HCT116 (cell line): ENCODE measurements around the gene BCO2. TPM values are rescaled to one million over a fixed set of nuclear protein-coding genes. Genes with fewer than 3 reads are reported as not detected.

ENCODE experiments used
- ATAC-seq: fragments of 200-7000 bp; cut with Tn5 transposase; 2 replicates; pipeline ENCODE4 v1.9.1; 2020; ENCODE audit warnings: mild to moderate bottlenecking, moderate library complexity
- BruUV-seq: library from RNA; stranded (reverse); fragments of 400-500 nt; replicated peaks from 2 replicates; lab custom pipeline; 2021; lab: Mats Ljungman, UMichigan
- CTCF ChIA-PET: fragments of 300-600 bp; sonication (Branson Sonifier 250); formaldehyde crosslinking; loops from one replicate; lab custom pipeline; 2021; ENCODE audit warnings: antibody characterized with exemption; lab: Charles Lee
- POLR2A ChIA-PET: fragments of 300-600, 350-600 bp; sonication (Branson Sonifier 250); formaldehyde crosslinking; loops from one replicate; lab custom pipeline; 2021; ENCODE audit warnings: antibody characterized with exemption; lab: Charles Lee
- RAD21 ChIA-PET, 2 experiments: fragments of 300-600 bp; sonication (Branson Sonifier 250); formaldehyde crosslinking; loops; one replicate each; lab custom pipeline; 2023; ENCODE audit warnings: low total read pairs in 2 of 2; ENCODE audit not compliant: uncharacterized antibody in 2 of 2, unreplicated experiment in 2 of 2, low non-redundant PET in 1 of 2; lab: Charles Lee
- DNase-seq: peaks from one replicate; pipeline ENCODE4 v3.0.0-alpha.2; 2010; ENCODE audit warnings: low read depth, low spot score
- H2AFZ ChIP-seq: fragments of 200-600 bp; shearing (Covaris generic), sonication (generic); 2 replicates; pipeline ENCODE4 v1.6.1; 2017; ENCODE audit warnings: low read depth, mixed run types, mixed read lengths, antibody characterized with exemption, low read length; ENCODE audit not compliant: poor library complexity, severe bottlenecking
- H3K27ac ChIP-seq: 2 replicates; pipeline ENCODE4 v1.5.1; 2012; ENCODE audit warnings: low read depth, low read length
- H3K27me3 ChIP-seq: fragments of 200-600 bp; sonication (generic); 2 replicates; pipeline ENCODE4 v1.6.1; 2016; ENCODE audit warnings: mixed run types, low read length, mixed read lengths; ENCODE audit not compliant: insufficient read depth
- H3K36me3 ChIP-seq, 2 experiments: fragments of 200-500 bp in 1 of 2; fragments of 200-600 bp in 1 of 2; sonication (Bioruptor generic) in 1 of 2; sonication (generic) in 1 of 2; 2 replicates each; pipeline versions ENCODE4 v1.5.1 to v1.6.1; 2014 to 2016; ENCODE audit warnings: low read length in 2 of 2, inconsistent platforms in 1 of 2, mixed read lengths in 1 of 2, mixed run types in 1 of 2; ENCODE audit not compliant: insufficient read depth in 2 of 2, control insufficient read depth in 1 of 2
- H3K4me1 ChIP-seq, 2 experiments: fragments of 200-600 bp in 1 of 2; sonication (generic) in 1 of 2; 2 replicates each; pipeline versions ENCODE4 v1.5.1 to v1.6.1; 2012 to 2017; ENCODE audit warnings: low read length in 2 of 2, inconsistent platforms in 1 of 2, mild to moderate bottlenecking in 1 of 2, mixed read lengths in 1 of 2, mixed run types in 1 of 2, moderate library complexity in 1 of 2; ENCODE audit not compliant: insufficient read depth in 2 of 2, control insufficient read depth in 1 of 2
- H3K4me2 ChIP-seq: fragments of 200-600 bp; sonication (generic); 2 replicates; pipeline ENCODE4 v1.6.1; 2017; ENCODE audit warnings: mixed run types, low read length, mixed read lengths
- H3K4me3 ChIP-seq, 2 experiments: fragments of 200-600 bp in 1 of 2; sonication (generic) in 1 of 2; replicated peaks in 1 of 2; 2 replicates each; pipeline ENCODE4 v1.5.1; 2011 to 2016; ENCODE audit warnings: low read length in 2 of 2, control low read depth in 1 of 2, low read depth in 1 of 2, mild to moderate bottlenecking in 1 of 2, mixed read lengths in 1 of 2, mixed run types in 1 of 2
- H3K79me2 ChIP-seq: fragments of 200-600 bp; sonication (generic); 2 replicates; pipeline ENCODE4 v1.6.1; 2017; ENCODE audit warnings: mild to moderate bottlenecking, mixed run types, low read length, moderate library complexity, mixed read lengths; ENCODE audit not compliant: insufficient read depth
- H3K9ac ChIP-seq: fragments of 200-600 bp; sonication (generic); 2 replicates; pipeline ENCODE4 v1.6.1; 2016; ENCODE audit warnings: low read length, mixed read lengths
- H3K9me2 ChIP-seq: fragments of 200-600 bp; sonication (generic), shearing (Covaris generic); 2 replicates; pipeline ENCODE4 v1.6.1; 2017; ENCODE audit warnings: mixed run types, mild to moderate bottlenecking, moderate library complexity; ENCODE audit not compliant: insufficient read depth
- H3K9me3 ChIP-seq, 2 experiments: fragments of 200-500 bp in 1 of 2; fragments of 200-600 bp in 1 of 2; sonication (Bioruptor generic) in 1 of 2; sonication (generic) in 1 of 2; 2 replicates each; pipeline ENCODE4 v1.6.1; 2014 to 2017; ENCODE audit warnings: low read length in 2 of 2, mixed read lengths in 2 of 2, inconsistent platforms in 1 of 2, low read depth in 1 of 2, mild to moderate bottlenecking in 1 of 2, mixed run types in 1 of 2, moderate library complexity in 1 of 2; ENCODE audit not compliant: control insufficient read depth in 1 of 2, insufficient read depth in 1 of 2
- H4K20me1 ChIP-seq: fragments of 200-600 bp; sonication (generic), shearing (Covaris generic); 2 replicates; pipeline ENCODE4 v1.6.1; 2017; ENCODE audit warnings: mixed run types, mild to moderate bottlenecking, moderate library complexity; ENCODE audit not compliant: insufficient read depth
- ATF3 ChIP-seq: IDR thresholded peaks from 2 replicates; pipeline ENCODE4 v1.6.1; 2012
- CBX3 ChIP-seq: IDR thresholded peaks from 2 replicates; pipeline ENCODE4 v1.6.1; 2012; ENCODE audit warnings: low read depth
- CEBPB ChIP-seq: IDR thresholded peaks from 2 replicates; pipeline ENCODE4 v1.6.1; 2012; ENCODE audit warnings: low read depth
- CTCF ChIP-seq, 3 experiments: fragments of 200-600 bp in 1 of 3; sonication (generic) in 1 of 3; IDR thresholded peaks in 2 of 3; conservative IDR thresholded peaks in 1 of 3; 2 replicates each; pipeline ENCODE4 v1.5.1; 2012 to 2017; ENCODE audit warnings: low read depth in 2 of 3, low read length in 2 of 3, antibody characterized with exemption in 1 of 3, borderline replicate concordance in 1 of 3, control low read depth in 1 of 3, mild to moderate bottlenecking in 1 of 3, mixed read lengths in 1 of 3, mixed run types in 1 of 3, moderate library complexity in 1 of 3; ENCODE audit not compliant: insufficient read depth in 1 of 3
- ELF1 ChIP-seq: IDR thresholded peaks from 2 replicates; pipeline ENCODE4 v1.6.1; 2012; ENCODE audit warnings: low read depth, borderline replicate concordance
- EZH2phosphoT487 ChIP-seq: fragments of 200-600 bp; IDR thresholded peaks from 2 replicates; pipeline ENCODE4 v1.6.1; 2018; ENCODE audit warnings: antibody characterized with exemption, borderline replicate concordance
- FOSL1 ChIP-seq: IDR thresholded peaks from 2 replicates; pipeline ENCODE4 v1.6.1; 2012; ENCODE audit warnings: low read depth
- RAD21 ChIP-seq: IDR thresholded peaks from 2 replicates; pipeline ENCODE4 v1.6.1; 2012; ENCODE audit warnings: low read depth, mild to moderate bottlenecking
- SP1 ChIP-seq: IDR thresholded peaks from 2 replicates; pipeline ENCODE4 v1.6.1; 2012; ENCODE audit warnings: low read depth
- TCF7L2 ChIP-seq: IDR thresholded peaks from 2 replicates; pipeline ENCODE4 v1.7.0; 2011; ENCODE audit warnings: borderline replicate concordance, inconsistent platforms; ENCODE audit not compliant: insufficient read depth, insufficient read length; ENCODE audit errors: extremely low read depth
- YY1 ChIP-seq: IDR thresholded peaks from 2 replicates; pipeline ENCODE4 v1.6.1; 2011; ENCODE audit warnings: low read length, low read depth, moderate library complexity, mild to moderate bottlenecking; ENCODE audit not compliant: insufficient replicate concordance; ENCODE audit errors: extremely low read depth
- ZBTB33 ChIP-seq: IDR thresholded peaks from 2 replicates; pipeline ENCODE4 v1.6.1; 2011; ENCODE audit warnings: mild to moderate bottlenecking, low read length, moderate library complexity; ENCODE audit not compliant: insufficient replicate concordance; ENCODE audit errors: extremely low read depth
- ZFX ChIP-seq: fragments of 450-650 bp; IDR thresholded peaks from 2 replicates; pipeline ENCODE4 v1.6.1; 2017
- ZNF274 ChIP-seq: fragments of 200-500 bp; sonication (Bioruptor generic); IDR thresholded peaks from 2 replicates; pipeline ENCODE4 v1.6.1; 2014; ENCODE audit warnings: mild to moderate bottlenecking, low read depth, low read length, inconsistent platforms
- intact Hi-C: fragments of 100-400 bp; cut with micrococcal nuclease; formaldehyde crosslinking; loops from 2 replicates; pipeline ENCODE4 v1.10.0; 2022
- total RNA-seq: library from RNA; stranded (reverse); gene quantifications from one replicate; pipeline ENCODE4 v1.2.1, GENCODE V29; 2021; ENCODE audit not compliant: unreplicated experiment

BCO2 gene
- total RNA-seq, 1 experiment from 2014 or later = 4.0 TPM

- H3K36me3 ChIP-seq = peaks cover 2 to 19% of the 10 kb centered on the region in 2 experiments; a peak in 2 of 4 replicates
- H3K9ac ChIP-seq = no peak overlapping the region
- RAD21 ChIA-PET = no interaction called here
- no peaks in the 10 kb centered on the region for H3K9me3 ChIP-seq
- ATAC-seq (no peak), DNase-seq (no peak)
- H3K4me3 ChIP-seq = no peak overlapping the region
- H4K20me1 ChIP-seq = no peaks in the 10 kb centered on the region
- POLR2A ChIA-PET = interaction anchor here (0.7 to 0.8 kb wide), 2 partner anchors 9 to 201 kb away, joined by 3 to 4 read pairs; no protein-coding TSS in a partner anchor
- BruUV-seq = no TSS peak
- no peak overlapping the region for H3K4me2 ChIP-seq
- peaks cover 50% of the 10 kb centered on the region for H3K79me2 ChIP-seq
- CTCF ChIA-PET = no interaction called here
- peaks cover 4 to 8% of the 10 kb centered on the region in 2 experiments for H3K4me1 ChIP-seq
- H3K27ac ChIP-seq = no peak overlapping the region
- H2AFZ ChIP-seq = no peak overlapping the region
- no peak for TF ChIP-seq YY1
- no peak for TF ChIP-seq ATF3
- TF ChIP-seq ELF1 = no peak
- no peak for TF ChIP-seq FOSL1
- TF ChIP-seq CEBPB = no peak
- H3K27me3 ChIP-seq = no peaks in the 10 kb centered on the region
- intact Hi-C loops = no loop called here
- H3K9me2 ChIP-seq = no peaks in the 10 kb centered on the region
These were observed 56.6 kb downstream of the BCO2 start for GRCh38 chr11:112231952-112232351.

- Histone ChIP-seq H3K36me3 (peaks cover 9 to 22% of the 10 kb centered on the region in 2 experiments; a peak in 3 of 4 replicates), H3K27ac (no peak overlapping the region), H3K79me2 (peaks cover 15% of the 10 kb centered on the region; the same call in 1 of the 2 replicates), H2AFZ (no peak overlapping the region), H3K4me2 (no peak overlapping the region), H4K20me1 (no peaks in the 10 kb centered on the region), H3K9me3 (no peaks in the 10 kb centered on the region), H3K4me3 (no peak overlapping the region), H3K4me1 (no peaks in the 10 kb centered on the region), H3K27me3 (no peaks in the 10 kb centered on the region), H3K9me2 (no peaks in the 10 kb centered on the region), H3K9ac (no peak overlapping the region)
- DNase-seq = no peak
- BruUV-seq = no TSS peak
- ChIA-PET POLR2A (no interaction called here), CTCF (no interaction called here), RAD21 (no interaction called here)
- intact Hi-C loops = no loop called here
- no peak for ATAC-seq
- no peak for TF ChIP-seq SP1
- no peak for TF ChIP-seq EZH2phosphoT487
- no peak for TF ChIP-seq ZBTB33
- no peak for TF ChIP-seq CBX3
- TF ChIP-seq CEBPB = no peak
- TF ChIP-seq FOSL1 = no peak
- TF ChIP-seq TCF7L2 = no peak
- no peak for TF ChIP-seq ZNF274
- no peak for TF ChIP-seq ZFX
- TF ChIP-seq CTCF (IDR thresholded peaks at IDR 0.05 in 2 of 3, conservative IDR thresholded peaks at IDR 0.05 in 1 of 3; ENCODE audit: borderline replicate concordance in 1 of 3, insufficient read depth in 1 of 3, low read depth in 2 of 3, low read length in 2 of 3) = no peak
- no peak for TF ChIP-seq RAD21
These were observed 60.6 kb downstream of the BCO2 start for GRCh38 chr11:112235750-112236390.
